ENCODE data around the gene C1QL4. TPM values are rescaled to one million over a fixed set of nuclear protein-coding genes. Genes with fewer than 3 reads are reported as not detected.
"Not testable (repeated sequence)": the region's sequence is repeated elsewhere in the genome, so short reads cannot be mapped to it uniquely, and the experiment has no call there.

Gene C1QL4
- total and polyA plus RNA-seq, 2 donors (not counting 1 experiment from before 2014, with no cell fraction given): 0.17 TPM; not detected in 1

GRCh38 chr12:49322708-49323523 is 14.1 kb downstream of the C1QL4 start, which contains the start of gene TROAP:
Gene TROAP, plus strand, starts transcription at chr12:49323255. Its CDS starts 354 bp downstream, at chr12:49323609.
- H3K9me3 ChIP-seq (ENCODE audit: control insufficient read depth, insufficient read depth, low read depth, low read length): no peaks in the 10 kb centered on the region

DNA sequence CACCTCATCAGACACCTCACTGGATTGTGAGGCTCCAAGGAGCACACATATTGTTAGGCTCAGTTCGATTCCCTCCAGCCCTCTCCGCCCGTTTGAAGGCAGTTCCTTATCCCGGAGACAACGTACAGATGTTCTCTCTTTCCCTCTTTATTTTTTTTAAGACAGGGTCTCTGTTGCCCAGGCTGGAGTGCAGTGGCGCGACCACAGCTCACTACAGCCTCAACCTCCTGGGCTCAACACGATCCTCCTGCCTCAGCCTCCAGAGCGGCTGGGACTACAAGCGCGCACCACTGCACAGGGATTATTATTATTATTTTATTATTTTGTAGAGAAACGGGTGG is 14.7 kb downstream of the C1QL4 start:
- H3K9ac ChIP-seq (ENCODE audit: insufficient read depth, low read length): peak overlapping the region; percentile 74
- H4K20me1 ChIP-seq (ENCODE audit: control insufficient read depth, extremely low read depth, insufficient read depth, low read length): no peaks in the 10 kb centered on the region
- peaks cover 2% of the 10 kb centered on the region for H3K4me1 ChIP-seq (ENCODE audit: control insufficient read depth, extremely low read depth, insufficient read depth, low read length)
- no peak for TF ChIP-seq EZH2 (IDR thresholded peaks at IDR 0.05; ENCODE audit: low read length, missing control alignments)
- TF ChIP-seq, protein P1, sequence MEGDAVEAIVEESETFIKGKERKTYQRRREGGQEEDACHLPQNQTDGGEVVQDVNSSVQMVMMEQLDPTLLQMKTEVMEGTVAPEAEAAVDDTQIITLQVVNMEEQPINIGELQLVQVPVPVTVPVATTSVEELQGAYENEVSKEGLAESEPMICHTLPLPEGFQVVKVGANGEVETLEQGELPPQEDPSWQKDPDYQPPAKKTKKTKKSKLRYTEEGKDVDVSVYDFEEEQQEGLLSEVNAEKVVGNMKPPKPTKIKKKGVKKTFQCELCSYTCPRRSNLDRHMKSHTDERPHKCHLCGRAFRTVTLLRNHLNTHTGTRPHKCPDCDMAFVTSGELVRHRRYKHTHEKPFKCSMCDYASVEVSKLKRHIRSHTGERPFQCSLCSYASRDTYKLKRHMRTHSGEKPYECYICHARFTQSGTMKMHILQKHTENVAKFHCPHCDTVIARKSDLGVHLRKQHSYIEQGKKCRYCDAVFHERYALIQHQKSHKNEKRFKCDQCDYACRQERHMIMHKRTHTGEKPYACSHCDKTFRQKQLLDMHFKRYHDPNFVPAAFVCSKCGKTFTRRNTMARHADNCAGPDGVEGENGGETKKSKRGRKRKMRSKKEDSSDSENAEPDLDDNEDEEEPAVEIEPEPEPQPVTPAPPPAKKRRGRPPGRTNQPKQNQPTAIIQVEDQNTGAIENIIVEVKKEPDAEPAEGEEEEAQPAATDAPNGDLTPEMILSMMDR (conservative IDR thresholded peaks at IDR 0.05 in 1 of 2, IDR thresholded peaks at IDR 0.05 in 1 of 2; ENCODE audit: low read depth in 1 of 2, low read length in 2 of 2): no peak
- no peaks in the 10 kb centered on the region for H3K9me3 ChIP-seq (ENCODE audit: control insufficient read depth, insufficient read depth, low read depth, low read length)
- H3K27me3 ChIP-seq (ENCODE audit: control insufficient read depth, insufficient read depth, low read length): no peaks in the 10 kb centered on the region
- peak overlapping the region; percentile 86 for H2AFZ ChIP-seq (ENCODE audit: low read length)
- peak overlapping the region; percentile 73 for H3K27ac ChIP-seq (ENCODE audit: insufficient read depth, low read length)
- DNase-seq (ENCODE audit: low read depth in 2 of 2): no peak
- H3K79me2 ChIP-seq (ENCODE audit: control insufficient read depth, insufficient read depth, low read length): peaks cover 11% of the 10 kb centered on the region
- H3K4me2 ChIP-seq (ENCODE audit: extremely low read depth, insufficient read depth, low read length): peak overlapping the region; percentile 75
- H3K36me3 ChIP-seq (ENCODE audit: control insufficient read depth, insufficient read depth, low read length): peaks cover 4% of the 10 kb centered on the region
- H3K4me3 ChIP-seq (replicated peaks in 1 of 4; ENCODE audit: control extremely low read depth in 1 of 4, insufficient read depth in 1 of 4, low read depth in 3 of 4, low read length in 4 of 4): peak overlapping the region; percentile 74 to 80 (median 75)

More at GRCh38 chr12:49322708-49323523, 14.1 kb downstream of the C1QL4 start, which contains the start of gene TROAP:
- no peaks in the 10 kb centered on the region for H3K27me3 ChIP-seq (ENCODE audit: control insufficient read depth, insufficient read depth, low read length)
- H2AFZ ChIP-seq (ENCODE audit: low read length): peak within 1 kb of the TSS; percentile 87
- peak within 1 kb of the TSS; percentile 75 for H3K4me2 ChIP-seq (ENCODE audit: extremely low read depth, insufficient read depth, low read length)
- peak within 1 kb of the TSS; percentile 75 to 80 (median 78) for H3K4me3 ChIP-seq (replicated peaks in 1 of 4; ENCODE audit: control extremely low read depth in 1 of 4, insufficient read depth in 1 of 4, low read depth in 3 of 4, low read length in 4 of 4)
- H4K20me1 ChIP-seq (ENCODE audit: control insufficient read depth, extremely low read depth, insufficient read depth, low read length): no peaks in the 10 kb centered on the region
- peaks cover 11% of the 10 kb centered on the region for H3K79me2 ChIP-seq (ENCODE audit: control insufficient read depth, insufficient read depth, low read length)
- H3K9ac ChIP-seq (ENCODE audit: insufficient read depth, low read length): peak within 1 kb of the TSS; percentile 74
- H3K36me3 ChIP-seq (ENCODE audit: control insufficient read depth, insufficient read depth, low read length): peaks cover 6% of the 10 kb centered on the region
- H3K27ac ChIP-seq (ENCODE audit: insufficient read depth, low read length): peak within 1 kb of the TSS; percentile 73
- no peak for TF ChIP-seq EZH2 (IDR thresholded peaks at IDR 0.05; ENCODE audit: low read length, missing control alignments)
- TF ChIP-seq, protein P1 (conservative IDR thresholded peaks at IDR 0.05 in 1 of 2, IDR thresholded peaks at IDR 0.05 in 1 of 2; ENCODE audit: low read depth in 1 of 2, low read length in 2 of 2): no peak
- peak; percentile 96 to 98 for DNase-seq (ENCODE audit: low read depth in 2 of 2)
- H3K4me1 ChIP-seq (ENCODE audit: control insufficient read depth, extremely low read depth, insufficient read depth, low read length): peaks cover 2% of the 10 kb centered on the region

GRCh38 chr12:49320411-49321103 is 16.4 kb downstream of the C1QL4 start:
- H3K9me3 ChIP-seq (ENCODE audit: control insufficient read depth, insufficient read depth, low read depth, low read length); H3K4me2 ChIP-seq (ENCODE audit: extremely low read depth, insufficient read depth, low read length); H3K4me3 ChIP-seq (replicated peaks in 1 of 4; ENCODE audit: control extremely low read depth in 1 of 4, insufficient read depth in 1 of 4, low read depth in 3 of 4, low read length in 4 of 4); H2AFZ ChIP-seq (ENCODE audit: low read length); H4K20me1 ChIP-seq (ENCODE audit: control insufficient read depth, extremely low read depth, insufficient read depth, low read length); DNase-seq (ENCODE audit: low read depth in 2 of 2); H3K9ac ChIP-seq (ENCODE audit: insufficient read depth, low read length); H3K27ac ChIP-seq (ENCODE audit: insufficient read depth, low read length); H3K4me1 ChIP-seq (ENCODE audit: control insufficient read depth, extremely low read depth, insufficient read depth, low read length); H3K27me3 ChIP-seq (ENCODE audit: control insufficient read depth, insufficient read depth, low read length); H3K36me3 ChIP-seq (ENCODE audit: control insufficient read depth, insufficient read depth, low read length): not testable (repeated sequence)
- peaks cover 11% of the 10 kb centered on the region for H3K79me2 ChIP-seq (ENCODE audit: control insufficient read depth, insufficient read depth, low read length)

DNA sequence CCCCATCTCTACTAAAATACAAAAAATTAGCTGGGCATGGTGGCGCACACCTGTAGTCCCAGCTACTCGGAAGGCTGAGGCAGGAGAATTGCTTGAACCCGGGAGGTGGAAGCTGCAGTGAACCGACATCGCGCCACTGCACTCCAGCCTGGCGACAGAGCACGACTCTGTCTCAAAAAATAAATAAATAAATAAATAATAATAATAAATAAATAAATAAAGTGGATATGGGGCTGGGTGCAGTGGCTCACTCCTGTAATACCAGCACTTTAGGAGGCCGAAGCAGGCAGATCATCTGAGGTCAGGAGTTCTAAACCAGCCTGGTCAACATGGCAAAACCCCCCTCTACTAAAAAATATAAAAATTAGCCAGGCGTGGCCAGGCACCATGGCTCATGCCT is 19.9 kb downstream of the C1QL4 start:
- H3K4me2 ChIP-seq (ENCODE audit: extremely low read depth, insufficient read depth, low read length); H3K9ac ChIP-seq (ENCODE audit: insufficient read depth, low read length); H3K27me3 ChIP-seq (ENCODE audit: control insufficient read depth, insufficient read depth, low read length); H3K4me3 ChIP-seq (replicated peaks in 1 of 4; ENCODE audit: control extremely low read depth in 1 of 4, insufficient read depth in 1 of 4, low read depth in 3 of 4, low read length in 4 of 4); DNase-seq (ENCODE audit: low read depth in 2 of 2); H3K36me3 ChIP-seq (ENCODE audit: control insufficient read depth, insufficient read depth, low read length); H3K27ac ChIP-seq (ENCODE audit: insufficient read depth, low read length); H4K20me1 ChIP-seq (ENCODE audit: control insufficient read depth, extremely low read depth, insufficient read depth, low read length); H3K4me1 ChIP-seq (ENCODE audit: control insufficient read depth, extremely low read depth, insufficient read depth, low read length); H2AFZ ChIP-seq (ENCODE audit: low read length); H3K79me2 ChIP-seq (ENCODE audit: control insufficient read depth, insufficient read depth, low read length); H3K9me3 ChIP-seq (ENCODE audit: control insufficient read depth, insufficient read depth, low read depth, low read length): not testable (repeated sequence)

Measured in fibroblast of lung (primary cell).